Measurements from ENCODE around the gene CD59.

GRCh38 chr11:33721426-33721825, 14.8 kb downstream of the CD59 start:
- TF ChIP-seq CTCF (IDR thresholded peaks at IDR 0.05 in 2 of 3, conservative IDR thresholded peaks at IDR 0.05 in 1 of 3; ENCODE audit: control insufficient read depth in 2 of 3, extremely low read depth in 1 of 3, insufficient read depth in 1 of 3, low read depth in 3 of 3, low read length in 3 of 3) (no peak), CBX3 (IDR thresholded peaks at IDR 0.05; ENCODE audit: borderline replicate concordance, low read depth) (no peak), BHLHE40 (IDR thresholded peaks at IDR 0.05; ENCODE audit: borderline replicate concordance in 1 of 2, low read depth in 2 of 2, low read length in 1 of 2) (no peak), SREBF1 (IDR thresholded peaks at IDR 0.05; ENCODE audit: low read length) (no peak), POLR2A (IDR thresholded peaks at IDR 0.05; ENCODE audit: low read depth, low read length) (no peak), EZH2 (IDR thresholded peaks at IDR 0.05; ENCODE audit: borderline replicate concordance, control insufficient read depth, low read depth, low read length) (no peak), FOXK2 (IDR thresholded peaks at IDR 0.05) (no peak), NFIC (IDR thresholded peaks at IDR 0.05; ENCODE audit: low read depth, low read length) (no peak), SKIL (IDR thresholded peaks at IDR 0.05; ENCODE audit: low read depth, poor library complexity, severe bottlenecking) (no peak), NFYB (IDR thresholded peaks at IDR 0.05; ENCODE audit: insufficient read depth, low read depth, low read length) (no peak)
